GM23338 (cell line): Measurements from ENCODE around the gene MAP2K5. TPM values are rescaled to one million over a fixed set of nuclear protein-coding genes. Genes with fewer than 3 reads are reported as not detected.

Experiments
- ATAC-seq: fragments of 200-7000 bp; cut with Tn5 transposase; 3 replicates; pipeline ENCODE4 v1.9.1; 2020
- DNase-seq: peaks from one replicate; pipeline ENCODE4 v3.0.0-alpha.2; 2015; ENCODE audit warnings: low spot score
- H2AFZ ChIP-seq: fragments of 200-600 bp; sonication (generic); 2 replicates; pipeline ENCODE4 v1.8.0; 2016; ENCODE audit warnings: antibody characterized with exemption, mild to moderate bottlenecking, moderate library complexity
- H3F3A ChIP-seq: fragments of 200-600 bp; sonication (generic); replicated peaks from 2 replicates; pipeline ENCODE4 v1.8.0; 2017; ENCODE audit warnings: antibody characterized with exemption, mixed run types, low read depth
- H3K27ac ChIP-seq: fragments of 200-600 bp; sonication (generic); 2 replicates; pipeline ENCODE4 v1.6.1; 2016; ENCODE audit warnings: low read depth
- H3K27me3 ChIP-seq: fragments of 200-600 bp; sonication (generic); 2 replicates; pipeline ENCODE4 v1.8.0; 2016; ENCODE audit warnings: mild to moderate bottlenecking, mixed run types, moderate library complexity; ENCODE audit not compliant: insufficient read depth
- H3K36me3 ChIP-seq: fragments of 200-600 bp; sonication (generic); 2 replicates; pipeline ENCODE4 v1.8.0; 2016; ENCODE audit warnings: mild to moderate bottlenecking; ENCODE audit not compliant: insufficient read depth
- H3K4me1 ChIP-seq: fragments of 200-600 bp; sonication (generic); 2 replicates; pipeline ENCODE4 v1.8.0; 2016; ENCODE audit warnings: mild to moderate bottlenecking, moderate library complexity; ENCODE audit not compliant: insufficient read depth
- H3K4me2 ChIP-seq: fragments of 200-600 bp; sonication (generic); 2 replicates; pipeline ENCODE4 v1.7.1; 2017; ENCODE audit warnings: mixed run types
- H3K4me3 ChIP-seq: fragments of 200-600 bp; sonication (generic); 2 replicates; pipeline ENCODE4 v1.6.1; 2016; ENCODE audit warnings: mixed run types
- H3K79me2 ChIP-seq: fragments of 200-600 bp; sonication (generic); replicated peaks from 2 replicates; pipeline ENCODE4 v1.8.0; 2017; ENCODE audit warnings: mild to moderate bottlenecking; ENCODE audit not compliant: insufficient read depth
- H3K9me2 ChIP-seq: fragments of 200-600 bp; sonication (generic); 2 replicates; pipeline ENCODE4 v1.8.0; 2017; ENCODE audit not compliant: insufficient read depth
- H4K20me1 ChIP-seq: fragments of 200-600 bp; sonication (generic); replicated peaks from 2 replicates; pipeline ENCODE4 v1.8.0; 2017; ENCODE audit warnings: mild to moderate bottlenecking; ENCODE audit not compliant: insufficient read depth
- H3K27ac Mint-ChIP-seq: 2 replicates; pipeline ENCODE4 v1.8.0; 2020; ENCODE audit warnings: inconsistent platforms, mild to moderate bottlenecking, moderate library complexity, mixed read lengths
- H3K27me3 Mint-ChIP-seq: 3 replicates; pipeline ENCODE4 v1.8.0; 2022; ENCODE audit warnings: low read depth, mild to moderate bottlenecking, moderate library complexity, mixed read lengths, inconsistent platforms; ENCODE audit not compliant: insufficient read depth, poor library complexity
- H3K36me3 Mint-ChIP-seq: 3 replicates; pipeline ENCODE4 v1.8.0; 2021; ENCODE audit warnings: low read depth, mild to moderate bottlenecking, inconsistent platforms, moderate library complexity, mixed read lengths
- H3K4me1 Mint-ChIP-seq: 3 replicates; pipeline ENCODE4 v1.8.0; 2020; ENCODE audit warnings: mild to moderate bottlenecking, inconsistent platforms, mixed read lengths
- H3K4me3 Mint-ChIP-seq: 3 replicates; pipeline ENCODE4 v1.8.0; 2021; ENCODE audit warnings: moderate library complexity, mild to moderate bottlenecking, inconsistent platforms, mixed read lengths
- H3K9me3 Mint-ChIP-seq: 3 replicates; pipeline ENCODE4 v1.8.0; 2020; ENCODE audit warnings: moderate library complexity, mild to moderate bottlenecking, inconsistent platforms, mixed read lengths
- CREB1 ChIP-seq: fragments of 250-450 bp; sonication (Bioruptor Pico); IDR thresholded peaks from 2 replicates; pipeline ENCODE4 v1.5.0; 2020; ENCODE audit warnings: low read depth, mild to moderate bottlenecking, moderate library complexity
- CTCF ChIP-seq, 2 experiments: fragments of 200-600 bp in 1 of 2; sonication (generic) in 1 of 2; conservative IDR thresholded peaks; 2 replicates each; pipeline versions ENCODE4 v1.5.1 to v1.6.1; 2016 to 2017; ENCODE audit warnings: antibody characterized with exemption in 2 of 2, low read depth in 2 of 2, mild to moderate bottlenecking in 2 of 2, moderate library complexity in 1 of 2
- ETS1 ChIP-seq: IDR thresholded peaks from 2 replicates; pipeline ENCODE4 v1.6.1; 2016; ENCODE audit warnings: antibody characterized with exemption
- EZH2 ChIP-seq: fragments of 200-600 bp; sonication (generic); IDR thresholded peaks from one replicate; pipeline ENCODE4 v1.8.0; 2017; ENCODE audit warnings: antibody characterized with exemption, mild to moderate bottlenecking, low read depth; ENCODE audit not compliant: unreplicated experiment
- EZH2phosphoT487 ChIP-seq: fragments of 200-600 bp; sonication (generic); IDR thresholded peaks from one replicate; pipeline ENCODE4 v1.8.1; 2018; ENCODE audit warnings: antibody characterized with exemption; ENCODE audit not compliant: unreplicated experiment
- JUNB ChIP-seq: IDR thresholded peaks from one replicate; pipeline ENCODE4 v1.6.1; 2016; ENCODE audit warnings: antibody characterized with exemption; ENCODE audit not compliant: unreplicated experiment
- NANOG ChIP-seq: IDR thresholded peaks from 2 replicates; pipeline ENCODE4 v1.6.1; 2016; ENCODE audit warnings: antibody characterized with exemption, borderline replicate concordance
- POLR2AphosphoS5 ChIP-seq: IDR thresholded peaks from 2 replicates; pipeline ENCODE4 v1.6.1; 2016; ENCODE audit warnings: antibody characterized with exemption, low read depth
- REST ChIP-seq: IDR thresholded peaks from one replicate; pipeline ENCODE4 v1.6.1; 2018; ENCODE audit warnings: antibody characterized with exemption; ENCODE audit not compliant: unreplicated experiment
- STAT1 ChIP-seq: IDR thresholded peaks from one replicate; pipeline ENCODE4 v1.6.1; 2016; ENCODE audit warnings: antibody characterized with exemption; ENCODE audit not compliant: unreplicated experiment
- ZNF114 ChIP-seq: fragments of 250-450 bp; sonication (Bioruptor Pico); IDR thresholded peaks from 2 replicates; pipeline ENCODE4 v1.5.0; 2020; ENCODE audit warnings: mild to moderate bottlenecking, moderate library complexity
- ZNF331 ChIP-seq: fragments of 250-450 bp; sonication (Bioruptor Pico); IDR thresholded peaks from 2 replicates; pipeline ENCODE4 v1.5.0; 2020; ENCODE audit warnings: low read depth, mild to moderate bottlenecking, moderate library complexity
- ZNF462 ChIP-seq: fragments of 250-450 bp; sonication (Bioruptor Pico); IDR thresholded peaks from 2 replicates; pipeline ENCODE4 v1.5.0; 2020; ENCODE audit warnings: mild to moderate bottlenecking, moderate library complexity
- polyA plus RNA-seq: library from polyadenylated mRNA; unstranded; fragments of >200 nt; fragmentation: Nextera tagmentation; extraction: Ambion mirVana; gene quantifications from 2 replicates; pipeline ENCODE4 v1.2.1, GENCODE V29; 2016
- total RNA-seq: library from RNA; depleted of rRNA; stranded (reverse); fragments of >200 nt; shearing (Covaris generic); gene quantifications from 2 replicates; pipeline ENCODE4 v1.2.3, GENCODE V29; 2014

The MAP2K5 gene
- total and polyA plus RNA-seq, 2 experiments from 2014 or later, result 6.5 to 13.6 TPM

GRCh38 chr15:67701669-67702068 is 159.2 kb downstream of the MAP2K5 start:
- Histone ChIP-seq H3K4me3 (no peak overlapping the region), H3K9me2 (no peaks in the 10 kb centered on the region), H3K27ac (no peak overlapping the region), H4K20me1 (no peaks in the 10 kb centered on the region), H3K4me1 (no peaks in the 10 kb centered on the region), H3K36me3 (no peaks in the 10 kb centered on the region), H2AFZ (no peak overlapping the region), H3K27me3 (no peaks in the 10 kb centered on the region), H3F3A (no peaks in the 10 kb centered on the region), H3K4me2 (no peak overlapping the region), H3K79me2 (no peaks in the 10 kb centered on the region)
- Mint-ChIP-seq H3K27me3 (no peaks in the 10 kb centered on the region), H3K27ac (no peak overlapping the region), H3K4me3 (no peak overlapping the region), H3K9me3 (peaks cover 3% of the 10 kb centered on the region; the same call in 2 of the 3 replicates), H3K4me1 (no peaks in the 10 kb centered on the region), H3K36me3 (peaks cover 7% of the 10 kb centered on the region)
- TF ChIP-seq CTCF (conservative IDR thresholded peaks at IDR 0.05; ENCODE audit: low read depth in 2 of 2) (no peak), NANOG (no peak), REST (no peak), EZH2phosphoT487 (no peak), ZNF462 (CRISPR knock-in tag) (no peak), ETS1 (no peak), JUNB (no peak), CREB1 (no peak), ZNF114 (no peak), ZNF331 (CRISPR knock-in tag) (no peak), POLR2AphosphoS5 (no peak), STAT1 (no peak), EZH2 (no peak)
- ATAC-seq, result no peak
- DNase-seq, result no peak
